ENCODE data around the gene F5. TPM values are rescaled to one million over a fixed set of nuclear protein-coding genes. Genes with fewer than 3 reads are reported as not detected.
A peak's percentile ranks its signal among the peaks of the same experiment; 100 is the strongest.

The F5 gene
- total and polyA plus RNA-seq, 2 of the 13 experiments (the other 11 are each of a cell fraction or from before 2014, with no cell fraction given), result 38.3 to 64.0 TPM

- TF ChIP-seq PAXIP1 (CRISPR knock-in tag; conservative IDR thresholded peaks at IDR 0.05), result peak; percentile 49
- TF ChIP-seq ZNF253 (CRISPR knock-in tag; IDR thresholded peaks at IDR 0.05; ENCODE audit: borderline replicate concordance), result no peak
- peak; percentile 84 for TF ChIP-seq HDAC1 (CRISPR knock-in tag; IDR thresholded peaks at IDR 0.05)
- TF ChIP-seq BCLAF1 (IDR thresholded peaks at IDR 0.05), result no peak
- TF ChIP-seq THRA (CRISPR knock-in tag; IDR thresholded peaks at IDR 0.05; ENCODE audit: borderline replicate concordance), result 0 out of 2 replicates have a peak, but pooled peaks have one; percentile 36
- TF ChIP-seq ZNF34 (CRISPR knock-in tag; IDR thresholded peaks at IDR 0.05; ENCODE audit: borderline replicate concordance), result 0 out of 2 replicates have a peak, but pooled peaks have one; percentile 11
- TF ChIP-seq ZSCAN21 (CRISPR knock-in tag; IDR thresholded peaks at IDR 0.05; ENCODE audit: borderline replicate concordance), result peak; percentile 88; the same call in 1 of the 2 replicates
- TF ChIP-seq TRIM22 (IDR thresholded peaks at IDR 0.05), result no peak
- TF ChIP-seq SMAD3 (CRISPR knock-in tag; IDR thresholded peaks at IDR 0.05), result peak; percentile 71; the same call in 1 of the 2 replicates
- peak; percentile 55 for TF ChIP-seq STAG1 (CRISPR knock-in tag; IDR thresholded peaks at IDR 0.05)
- peak; percentile 70; the same call in 1 of the 2 replicates for TF ChIP-seq SMYD3 (CRISPR knock-in tag; IDR thresholded peaks at IDR 0.05)
- TF ChIP-seq LBX2 (CRISPR knock-in tag; IDR thresholded peaks at IDR 0.05; ENCODE audit: borderline replicate concordance), result peak; percentile 75; the same call in 1 of the 2 replicates
- TF ChIP-seq ZNF598 (CRISPR knock-in tag; IDR thresholded peaks at IDR 0.05; ENCODE audit: borderline replicate concordance), result peak; percentile 48; the same call in 1 of the 2 replicates
- TF ChIP-seq SALL2 (CRISPR knock-in tag; IDR thresholded peaks at IDR 0.05), result peak; percentile 79
- TF ChIP-seq KMT2B (CRISPR knock-in tag; IDR thresholded peaks at IDR 0.05), result peak; percentile 70; the same call in 1 of the 2 replicates
- TF ChIP-seq ZFP37 (CRISPR knock-in tag; IDR thresholded peaks at IDR 0.05; ENCODE audit: borderline replicate concordance), result peak; percentile 63; the same call in 1 of the 2 replicates
Measured at GRCh38 chr1:169586395-169587255, at the start of gene F5 (continued).

Measured in HepG2 (cell line).